Gastroesophageal sphincter (tissue), 4 donors: ENCODE data around the gene KIRREL3. TPM values are rescaled to one million over a fixed set of nuclear protein-coding genes. Genes with fewer than 3 reads are reported as not detected.

Experiments used
- ATAC-seq: fragments of 150-250 bp; one replicate; pipeline ENCODE4 v1.9.1; 2016; ENCODE audit warnings: mild to moderate bottlenecking, moderate library complexity
- H3K27ac ChIP-seq, 4 donors: fragments of 200-600 bp; sonication (generic) in 3 of 4; 1 replicate in 3 of 4; 2 replicates in 1 of 4; pipeline ENCODE4 v1.5.1; 2016 to 2019
- H3K27me3 ChIP-seq: fragments of 200-600 bp; sonication (generic); one replicate; pipeline ENCODE4 v1.5.1; 2019
- H3K36me3 ChIP-seq, 2 donors: fragments of 200-600 bp; sonication (generic); one replicate each; pipeline ENCODE4 v1.5.1; 2019; ENCODE audit warnings: control low read depth in 1 of 2
- H3K4me1 ChIP-seq, 3 donors: fragments of 200-600 bp; sonication (generic); 1 replicate in 2 of 3; 2 replicates in 1 of 3; pipeline ENCODE4 v1.5.1; 2016 to 2019; ENCODE audit warnings: control low read depth in 2 of 3
- H3K4me3 ChIP-seq, 2 donors: fragments of 200-600 bp; sonication (generic); one replicate each; pipeline ENCODE4 v1.5.1; 2019; ENCODE audit warnings: mild to moderate bottlenecking in 1 of 2, moderate library complexity in 1 of 2
- H3K9me3 ChIP-seq, 3 donors: fragments of 200-600 bp; sonication (generic); one replicate each; pipeline ENCODE4 v1.5.1; 2017 to 2019; ENCODE audit warnings: control low read depth in 2 of 3
- CTCF ChIP-seq, 4 experiments: fragments of 200-600 bp in 2 of 4; fragments of 450-650 bp in 2 of 4; sonication (generic) in 1 of 4; IDR thresholded peaks; one replicate each; pipeline ENCODE4 v1.5.1; 2017 to 2019; ENCODE audit warnings: antibody characterized with exemption in 4 of 4, mild to moderate bottlenecking in 2 of 4, moderate library complexity in 2 of 4
- EP300 ChIP-seq: sonication (generic); formaldehyde crosslinking; IDR thresholded peaks from one replicate; pipeline ENCODE4 v1.6.1; 2017; ENCODE audit warnings: antibody characterized with exemption, mild to moderate bottlenecking
- POLR2A ChIP-seq, 2 donors: fragments of 450-650 bp; IDR thresholded peaks; one replicate each; pipeline ENCODE4 v1.6.1; 2017; ENCODE audit warnings: antibody characterized with exemption in 2 of 2, mild to moderate bottlenecking in 2 of 2, moderate library complexity in 1 of 2
- POLR2AphosphoS5 ChIP-seq: sonication (generic); formaldehyde crosslinking; IDR thresholded peaks from one replicate; pipeline ENCODE4 v1.6.1; 2017; ENCODE audit warnings: antibody characterized with exemption
- WGBS, 2 donors: methylation state at CpG; one replicate each; pipeline ENCODE4 v1.1.5; 2018; ENCODE audit warnings: low coverage in 1 of 2; 5-methylcytosine and 5-hydroxymethylcytosine counted together
- total RNA-seq, 4 donors: library from RNA; depleted of rRNA; stranded (reverse); fragments of >200 nt; gene quantifications; one replicate each; pipeline ENCODE4 v1.1.0, GENCODE V29; 2016

KIRREL3 gene
- total RNA-seq, 4 donors from 2014 or later: 0.54 to 3.9 (median 1.4) TPM

DNA sequence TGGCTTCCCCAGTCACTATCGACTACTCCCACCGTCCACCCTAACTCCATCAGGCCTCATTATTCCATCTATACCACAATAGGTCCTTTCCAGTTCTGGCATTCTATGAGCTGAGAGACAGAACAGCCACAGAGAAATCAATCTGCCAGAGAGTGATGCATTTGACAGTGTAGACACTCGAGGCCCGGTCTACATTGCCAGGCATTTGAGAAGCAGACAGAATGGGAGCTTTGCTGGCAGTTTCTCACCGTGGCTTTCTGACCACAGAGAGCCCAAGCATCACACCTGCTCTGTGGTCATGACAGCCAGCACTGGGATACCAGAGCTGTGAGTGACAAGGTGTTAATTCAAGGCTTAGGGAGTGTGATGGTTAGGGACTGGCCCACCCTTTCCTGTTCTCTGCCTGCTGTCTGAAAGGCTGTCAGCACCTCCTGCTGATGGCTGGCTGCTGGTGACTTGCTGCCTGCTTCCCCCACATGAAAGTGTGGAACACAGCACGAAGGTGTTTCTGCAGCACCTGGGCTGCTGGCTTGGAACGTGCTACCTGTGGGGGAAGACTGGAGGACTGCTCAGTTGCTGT lies 137.8 kb downstream of the KIRREL3 start:
- H3K27me3 ChIP-seq: peaks cover 47% of the 10 kb centered on the region
- 14 to 67% methylated on average over 4 of the region's 7 CpGs for WGBS, 2 donors
- no peaks in the 10 kb centered on the region for H3K36me3 ChIP-seq
- ATAC-seq: no peak
- TF ChIP-seq POLR2AphosphoS5 (no peak), POLR2A (IDR thresholded peaks at IDR 0.05) (no peak), CTCF (IDR thresholded peaks at IDR 0.05) (no peak), EP300 (no peak)
- no peak overlapping the region for H3K27ac ChIP-seq
- no peak overlapping the region for H3K4me3 ChIP-seq
- no peaks in the 10 kb centered on the region for H3K9me3 ChIP-seq
- H3K4me1 ChIP-seq: no peaks in the 10 kb centered on the region

DNA sequence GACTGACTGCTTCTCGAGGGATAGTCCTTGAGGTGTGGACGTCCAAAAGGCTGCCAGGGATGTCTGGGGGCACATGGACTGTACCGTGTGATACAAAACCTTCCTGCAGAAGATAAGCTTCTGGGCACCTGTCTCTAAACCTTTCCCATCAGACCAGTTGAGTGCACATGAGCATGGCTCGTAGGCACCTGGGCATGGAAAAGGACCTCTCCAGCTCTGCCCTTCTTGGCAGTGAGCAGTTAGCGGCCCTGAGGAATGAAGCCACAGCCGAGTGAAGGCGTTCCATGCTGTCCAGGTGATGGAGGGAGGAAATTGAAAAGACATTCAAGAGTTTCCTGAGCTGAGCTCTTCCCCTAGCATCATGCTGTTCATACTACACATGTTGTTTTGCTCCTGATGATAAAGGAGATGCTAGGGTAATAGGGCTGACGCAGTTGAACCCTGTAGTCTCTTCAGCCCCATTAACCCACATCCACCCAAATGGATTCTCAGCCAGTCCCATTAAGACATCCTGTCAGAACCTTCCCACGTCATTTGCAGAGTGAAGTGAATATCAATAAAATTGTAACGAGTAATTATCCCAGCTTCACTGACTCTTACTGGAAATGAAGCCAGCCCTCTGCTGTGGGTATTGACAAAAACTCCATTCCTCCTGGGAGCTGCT lies 138.6 kb downstream of the KIRREL3 start:
- ATAC-seq: no peak
- TF ChIP-seq POLR2AphosphoS5 (no peak), POLR2A (IDR thresholded peaks at IDR 0.05) (no peak), EP300 (no peak), CTCF (IDR thresholded peaks at IDR 0.05) (no peak)
- no peak overlapping the region for H3K4me3 ChIP-seq
- H3K4me1 ChIP-seq: no peaks in the 10 kb centered on the region
- H3K27me3 ChIP-seq: peaks cover 46% of the 10 kb centered on the region
- no peaks in the 10 kb centered on the region for H3K9me3 ChIP-seq
- WGBS, 2 donors: 74 to 82% methylated on average over 4 to 7 of the region's 10 CpGs
- no peak overlapping the region for H3K27ac ChIP-seq
- no peaks in the 10 kb centered on the region for H3K36me3 ChIP-seq

- 18 to 27% methylated on average over 3 to 8 of the region's 9 CpGs for WGBS, 2 donors
- no peak overlapping the region for H3K27ac ChIP-seq
- TF ChIP-seq POLR2AphosphoS5 (no peak), CTCF (IDR thresholded peaks at IDR 0.05) (no peak), POLR2A (IDR thresholded peaks at IDR 0.05) (no peak), EP300 (no peak)
- H3K36me3 ChIP-seq: no peaks in the 10 kb centered on the region
- no peak overlapping the region for H3K4me3 ChIP-seq
- no peaks in the 10 kb centered on the region for H3K9me3 ChIP-seq
- ATAC-seq: no peak
- H3K27me3 ChIP-seq: peaks cover 31% of the 10 kb centered on the region
- no peaks in the 10 kb centered on the region for H3K4me1 ChIP-seq
Observed at GRCh38 chr11:126857860-126858808, 142.4 kb downstream of the KIRREL3 start.

GRCh38 chr11:126855536-126855935 lies 145.0 kb downstream of the KIRREL3 start:
- TF ChIP-seq EP300 (no peak), POLR2A (IDR thresholded peaks at IDR 0.05) (no peak), POLR2AphosphoS5 (no peak), CTCF (IDR thresholded peaks at IDR 0.05) (no peak)
- Histone ChIP-seq H3K27me3 (peaks cover 9% of the 10 kb centered on the region), H3K27ac (no peak overlapping the region), H3K4me3 (no peak overlapping the region), H3K4me1 (no peaks in the 10 kb centered on the region), H3K36me3 (no peaks in the 10 kb centered on the region), H3K9me3 (no peaks in the 10 kb centered on the region)
- ATAC-seq: no peak
